ENCODE data around the gene BACH2.
"Not testable (repeated sequence)": the region's sequence is repeated elsewhere in the genome, so short reads cannot be mapped to it uniquely, and the experiment has no call there.

Gene BACH2

DNA sequence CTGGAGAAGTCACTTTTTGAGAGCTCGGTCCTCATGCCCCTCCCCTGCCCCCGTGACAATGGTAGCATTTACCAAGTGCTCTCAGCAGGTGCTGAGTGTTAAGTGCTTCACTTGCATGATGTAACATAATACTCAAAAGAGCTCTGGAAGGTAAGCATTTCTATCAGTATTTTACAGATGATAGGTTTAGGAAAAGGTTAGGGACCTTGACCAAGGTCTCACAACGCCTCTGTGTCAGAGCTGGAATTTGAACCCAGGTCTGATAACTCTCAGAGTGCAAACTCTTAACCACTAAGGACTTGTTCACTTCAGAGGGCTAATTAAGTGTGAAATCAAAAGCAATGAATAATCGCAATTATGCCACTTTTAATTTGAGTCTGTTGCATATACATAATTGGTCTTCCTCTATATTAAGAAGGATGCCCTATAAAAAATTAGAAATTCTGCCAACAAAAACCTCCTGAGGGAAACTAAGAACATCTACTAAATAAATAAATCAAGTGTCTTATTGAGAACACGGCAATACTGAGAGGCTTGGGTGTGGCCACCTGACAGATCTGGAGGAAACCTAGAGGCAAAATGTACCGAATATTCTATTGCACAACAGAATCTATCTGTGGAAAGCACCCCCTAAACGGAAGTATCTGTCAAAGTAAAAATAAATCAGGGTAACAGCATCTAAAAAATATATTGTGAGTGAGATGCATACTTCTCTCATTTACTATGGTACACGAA lies 109.8 kb downstream of the BACH2 start:
- DNase-seq (ENCODE audit: low read depth in 2 of 3, low spot score in 2 of 3), result no peak

DNA sequence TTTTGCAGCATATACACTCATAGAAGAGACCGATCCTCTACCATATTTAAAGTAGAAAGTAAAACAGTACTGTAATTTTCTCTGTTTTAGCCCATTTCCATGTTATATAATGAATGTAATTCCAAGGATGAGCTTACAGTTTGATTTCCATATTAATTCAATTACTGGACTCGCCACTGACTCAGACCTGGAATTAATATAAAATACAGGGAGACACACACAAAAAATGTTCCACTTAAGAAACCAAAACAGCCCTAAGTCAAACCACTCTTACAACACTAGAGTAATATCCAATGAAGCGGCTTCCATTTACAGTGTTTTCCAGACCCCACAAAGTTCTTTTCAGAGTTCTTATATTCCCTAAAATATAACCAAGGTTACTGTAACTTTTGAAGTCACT lies 110.6 kb downstream of the BACH2 start:
- DNase-seq (ENCODE audit: low read depth in 2 of 3, low spot score in 2 of 3), result no peak

DNA sequence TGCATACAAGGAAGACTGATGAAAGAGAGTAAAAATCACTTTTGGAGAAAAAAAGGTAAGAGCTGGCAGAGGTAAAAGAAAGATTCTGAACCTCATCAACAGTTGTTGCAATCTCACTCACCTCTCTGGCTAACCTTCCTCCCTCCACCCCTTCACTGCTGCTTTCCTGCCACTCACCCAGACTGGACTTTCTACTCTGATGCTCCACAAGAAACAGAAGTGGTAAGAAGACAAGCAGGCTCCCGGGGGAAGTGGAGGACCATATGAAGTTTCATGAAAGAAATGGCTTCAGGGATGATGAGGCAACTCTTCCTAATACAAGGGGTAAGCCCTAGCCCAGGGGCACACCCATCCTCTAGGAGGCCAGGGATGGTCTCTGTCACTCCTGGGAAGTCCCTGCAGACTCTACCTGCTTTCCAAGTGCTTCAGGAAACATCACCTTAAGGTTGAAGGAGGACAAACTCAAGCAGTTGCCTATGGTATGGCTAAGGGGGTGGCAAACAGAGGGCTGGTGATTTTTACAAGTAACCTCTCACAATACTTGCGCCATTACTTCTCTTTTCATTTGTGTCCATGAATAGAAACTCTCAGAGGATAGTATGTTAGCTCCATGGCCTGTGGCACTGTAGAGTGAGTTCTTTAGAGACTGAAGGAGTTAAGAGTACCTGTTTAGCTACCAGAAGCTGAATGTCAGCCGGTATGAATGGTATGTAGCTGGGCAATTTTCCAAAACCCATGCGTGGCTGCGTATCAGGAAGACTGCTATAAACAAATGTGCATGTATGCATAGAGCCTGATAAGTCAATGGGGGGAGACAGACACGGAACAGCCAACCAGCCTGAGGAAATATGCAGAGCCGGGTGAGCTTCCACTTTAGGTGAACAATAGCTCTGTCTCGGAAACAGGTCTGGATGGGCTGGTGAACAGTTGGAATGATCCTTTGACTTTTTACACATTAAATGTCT lies 112.0 kb downstream of the BACH2 start:
- no peak for DNase-seq (ENCODE audit: low read depth in 2 of 3, low spot score in 2 of 3)

DNA sequence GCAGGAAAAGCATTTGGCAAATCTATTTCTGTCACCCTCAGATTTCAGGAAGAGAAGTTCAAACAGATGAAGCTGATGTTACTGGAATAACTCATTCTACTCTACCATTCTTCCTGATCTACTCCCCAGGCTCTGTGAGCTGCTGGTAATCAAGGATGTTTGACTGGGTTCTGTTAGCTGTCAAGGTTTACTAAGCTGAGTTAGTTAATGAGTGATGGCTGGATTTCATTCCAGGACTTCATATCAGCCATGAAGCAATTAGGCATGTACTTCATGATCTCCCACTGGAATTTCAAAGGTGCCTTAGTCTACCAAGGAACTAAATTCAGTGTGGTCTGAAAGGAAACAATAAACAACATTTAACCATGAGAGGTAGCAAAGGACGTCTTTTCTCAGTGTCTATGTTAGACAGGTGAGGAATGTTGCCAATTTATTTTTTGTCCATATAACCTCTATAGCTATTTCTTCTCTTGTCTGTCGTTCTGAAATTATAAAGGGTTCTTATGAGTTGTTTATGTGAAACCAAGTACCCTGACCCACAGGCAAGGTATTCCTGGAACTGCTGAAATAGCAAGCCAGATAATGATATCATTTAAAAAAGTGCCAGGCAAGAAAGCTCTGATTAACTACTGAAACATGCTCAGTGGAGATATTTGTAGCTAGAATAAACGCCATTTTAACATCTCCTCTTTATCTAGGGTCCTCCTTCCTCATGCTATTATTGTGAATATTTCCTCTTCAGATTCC lies 112.9 kb downstream of the BACH2 start:
- no peak for DNase-seq (ENCODE audit: low read depth in 2 of 3, low spot score in 2 of 3)

DNA sequence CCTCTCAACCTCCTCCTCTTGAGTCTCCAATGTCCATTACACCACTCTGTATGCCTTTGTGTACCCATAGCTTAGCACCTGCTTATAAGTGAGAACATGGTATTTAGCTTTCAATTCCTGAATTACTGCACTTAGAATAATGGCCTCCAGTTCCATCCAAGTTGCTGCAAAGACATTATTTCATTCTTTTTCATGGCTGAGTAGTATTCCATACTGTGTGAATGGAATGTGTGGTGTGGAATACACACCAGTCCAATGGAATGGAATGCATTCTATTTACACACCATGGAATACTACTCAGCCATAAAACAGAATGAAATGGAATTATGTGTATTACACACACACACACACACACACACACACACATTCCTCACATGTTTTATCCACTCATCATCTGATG lies 116.1 kb downstream of the BACH2 start:
- DNase-seq (ENCODE audit: low read depth in 2 of 3, low spot score in 2 of 3), result no peak

DNA sequence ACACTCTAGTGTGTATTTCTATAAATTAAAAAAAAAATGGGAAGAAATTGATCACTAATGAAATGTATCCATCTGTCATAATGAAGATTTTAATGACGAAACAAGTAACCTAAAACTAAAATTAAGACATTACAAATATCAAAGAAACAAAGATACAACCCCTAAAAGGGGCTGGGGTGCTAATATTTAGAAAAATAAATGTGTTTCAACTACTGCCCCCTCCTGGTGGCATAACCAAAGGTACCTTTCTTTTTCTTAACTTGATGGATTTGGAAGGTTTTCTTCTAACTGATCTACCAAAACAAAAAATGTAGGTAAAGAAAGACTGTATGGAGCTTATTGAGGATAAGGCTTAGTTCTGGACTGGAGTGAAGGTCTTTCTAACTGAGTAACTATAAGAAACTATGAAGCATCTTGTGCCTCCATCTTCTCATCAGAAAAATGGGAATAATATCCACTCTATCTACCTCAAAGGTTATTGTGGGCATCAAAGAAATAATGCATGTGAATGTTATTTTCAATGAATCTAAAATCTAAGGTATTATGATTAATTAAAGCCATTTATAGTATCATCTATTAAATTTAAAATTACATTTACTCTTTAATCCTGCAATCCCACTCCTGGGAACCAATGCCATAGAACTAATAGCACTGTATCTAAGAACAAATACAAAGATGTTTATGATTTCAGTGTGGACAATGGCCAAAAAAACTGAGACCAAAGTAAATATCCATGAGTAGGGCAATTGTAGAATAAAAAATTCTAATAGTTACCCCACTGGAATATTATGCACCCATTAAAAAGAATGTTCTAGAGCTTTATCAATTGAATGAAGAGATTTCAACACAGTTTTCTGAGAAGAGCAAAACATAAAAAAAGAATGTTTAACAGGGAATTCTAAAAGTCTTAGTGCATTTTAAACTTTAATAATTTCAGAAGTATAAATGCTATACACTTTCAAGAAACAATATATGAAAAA lies 117.2 kb downstream of the BACH2 start:
- no peak for DNase-seq (ENCODE audit: low read depth in 2 of 3, low spot score in 2 of 3)

DNA sequence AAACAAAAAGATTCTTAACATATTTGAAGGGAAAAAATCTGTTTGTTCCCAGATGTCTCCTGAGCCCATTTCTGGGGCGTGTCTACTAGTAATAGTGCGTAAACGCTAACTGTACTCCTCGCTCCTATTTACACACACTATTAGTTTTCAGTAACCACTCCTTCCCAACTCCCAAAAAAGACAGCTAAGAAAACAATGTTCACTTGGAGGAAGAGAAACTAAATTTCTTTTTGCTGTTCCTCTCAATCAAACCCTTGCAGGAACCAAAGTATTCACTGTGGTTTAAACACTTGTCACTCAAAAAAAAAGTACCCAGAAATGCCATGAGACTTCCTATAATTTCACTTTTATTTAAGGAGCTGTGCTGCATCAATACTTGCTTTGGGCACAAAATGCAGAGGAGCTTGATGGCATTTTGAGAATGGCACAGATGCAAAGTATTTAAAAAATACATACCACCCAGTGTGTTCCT lies 118.2 kb downstream of the BACH2 start:
- DNase-seq (ENCODE audit: low read depth in 2 of 3, low spot score in 2 of 3), result no peak

DNA sequence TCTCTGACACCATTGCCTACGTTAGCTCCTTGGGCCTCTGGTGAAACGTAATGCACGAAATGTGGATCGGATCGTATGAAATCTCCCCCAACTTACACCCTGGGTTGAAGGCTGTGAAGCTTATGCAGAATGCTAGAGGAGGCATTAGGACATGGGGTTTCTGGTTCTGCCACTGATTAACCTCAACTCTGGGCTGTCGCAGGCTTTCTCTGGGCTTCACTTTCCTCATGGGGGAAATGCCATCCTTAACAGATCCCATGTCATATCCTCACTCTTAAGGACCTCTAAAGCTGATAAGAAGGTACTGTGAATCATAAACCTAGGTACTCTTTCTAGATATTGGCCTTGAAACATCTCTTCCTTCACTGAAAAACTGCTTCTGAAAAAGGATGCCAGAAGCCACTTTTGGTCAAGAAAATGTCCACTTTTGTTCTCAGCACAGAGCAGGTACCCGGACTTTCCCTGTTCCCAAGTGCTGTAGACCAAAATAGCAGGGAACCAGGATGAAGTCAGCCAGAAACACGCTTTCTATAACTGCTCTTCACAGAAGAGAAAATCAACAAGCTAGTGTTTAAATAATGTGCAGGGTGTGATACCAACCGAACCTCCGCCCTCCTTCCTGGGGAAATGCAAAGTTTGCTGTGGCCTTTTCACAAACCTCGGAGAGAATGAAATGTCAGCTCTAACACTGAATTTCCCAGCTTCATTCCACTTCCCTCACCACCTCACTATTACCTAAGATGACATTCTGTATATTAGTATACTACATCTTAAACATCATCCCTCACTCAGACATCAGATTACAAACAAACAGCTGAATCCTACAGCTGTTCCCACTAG lies 118.9 kb downstream of the BACH2 start:
- no peak for DNase-seq (ENCODE audit: low read depth in 2 of 3, low spot score in 2 of 3)

DNA sequence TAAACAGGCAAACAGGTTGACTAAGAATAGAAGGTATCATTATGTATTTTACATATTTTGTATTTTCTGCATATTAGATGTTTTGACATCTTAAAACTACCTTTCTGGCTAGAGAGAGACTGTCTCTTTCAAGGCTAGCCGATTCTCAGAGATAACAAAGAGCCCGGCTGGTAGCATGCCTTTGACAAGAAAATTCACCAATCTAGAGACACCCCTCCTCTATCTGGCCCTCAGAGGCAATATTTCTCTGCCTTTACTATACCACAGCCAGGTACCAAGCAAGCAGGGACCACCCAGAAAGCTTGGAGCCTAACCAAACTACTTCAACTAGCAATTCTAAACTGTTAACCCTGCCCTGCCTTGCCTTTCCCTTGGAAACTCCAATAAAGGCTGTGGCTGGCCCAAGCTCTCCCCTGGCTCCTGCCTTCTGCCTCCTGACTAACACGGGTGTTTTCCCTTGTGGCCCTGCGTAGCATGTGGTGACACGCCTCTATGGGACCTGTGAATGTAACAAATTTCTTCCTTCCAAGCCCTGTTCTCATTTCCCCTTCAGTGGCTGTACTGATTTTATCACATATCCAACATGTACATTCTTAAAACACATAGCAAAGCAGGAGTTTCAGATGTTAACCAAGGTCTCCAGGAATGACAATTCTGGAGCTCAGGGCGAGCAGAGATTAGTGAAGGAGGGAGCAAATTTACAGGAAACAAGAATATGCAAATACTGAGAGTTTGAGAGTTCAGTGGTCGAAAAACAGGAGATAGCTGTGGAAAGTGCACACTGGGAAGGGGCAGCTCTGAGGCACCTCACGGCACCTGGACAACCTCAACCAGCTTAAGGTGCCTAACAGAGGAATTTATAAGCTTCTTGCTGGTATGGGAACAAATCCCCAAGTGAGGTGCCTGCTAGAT lies 120.8 kb downstream of the BACH2 start:
- peak in 2 of 3 experiments; percentile 40 to 46 for DNase-seq (ENCODE audit: low read depth in 2 of 3, low spot score in 2 of 3)

DNA sequence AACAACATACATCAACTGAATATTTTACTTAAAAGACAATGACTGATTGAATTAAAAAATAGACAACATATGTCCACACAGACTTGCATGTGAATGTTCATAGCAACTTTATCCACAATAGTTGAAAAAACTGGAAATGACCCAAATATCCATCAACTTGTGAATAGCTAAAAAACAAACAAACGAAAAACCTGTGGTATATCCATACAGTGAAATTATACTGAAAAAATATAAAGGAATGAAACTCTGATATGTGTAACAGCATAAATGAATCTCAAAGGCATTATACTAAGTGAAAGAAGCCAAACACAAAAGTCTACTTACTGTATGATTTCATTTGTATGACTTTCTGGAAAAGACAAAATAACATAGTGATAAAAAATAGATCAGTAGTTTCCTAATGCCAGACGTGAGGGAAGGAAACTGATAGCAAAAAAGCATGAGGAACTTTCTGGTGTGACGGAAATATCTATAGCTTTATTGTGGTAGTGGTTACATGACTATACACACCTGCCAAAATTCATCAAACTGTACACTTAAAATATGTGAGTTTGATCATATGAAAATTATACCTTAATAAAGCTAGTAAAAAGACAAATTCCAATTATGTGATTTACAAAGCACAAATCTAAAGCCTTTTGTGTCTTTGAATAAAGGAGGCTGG lies 123.2 kb downstream of the BACH2 start:
- DNase-seq (ENCODE audit: low read depth in 2 of 3, low spot score in 2 of 3), result no peak

DNA sequence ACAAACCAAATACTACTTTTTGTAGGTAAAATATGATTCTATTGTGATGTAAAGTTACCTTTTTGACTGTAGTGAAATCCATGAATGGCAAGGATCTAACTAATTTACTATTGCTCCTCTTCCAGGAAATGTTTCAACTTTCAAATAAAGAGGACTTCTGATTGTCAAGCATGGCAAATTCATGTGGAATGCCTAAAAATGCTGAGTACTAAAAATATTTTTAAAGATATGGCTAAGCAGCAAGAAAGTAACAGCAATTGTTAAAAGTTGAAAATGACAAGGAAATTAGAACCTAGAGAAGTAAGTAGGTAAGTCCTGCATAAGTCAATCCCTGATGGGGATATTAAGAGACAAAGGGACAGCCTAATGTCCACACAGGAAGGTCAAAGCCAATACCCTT lies 126.0 kb downstream of the BACH2 start:
- DNase-seq (ENCODE audit: low read depth in 2 of 3, low spot score in 2 of 3), result no peak

DNA sequence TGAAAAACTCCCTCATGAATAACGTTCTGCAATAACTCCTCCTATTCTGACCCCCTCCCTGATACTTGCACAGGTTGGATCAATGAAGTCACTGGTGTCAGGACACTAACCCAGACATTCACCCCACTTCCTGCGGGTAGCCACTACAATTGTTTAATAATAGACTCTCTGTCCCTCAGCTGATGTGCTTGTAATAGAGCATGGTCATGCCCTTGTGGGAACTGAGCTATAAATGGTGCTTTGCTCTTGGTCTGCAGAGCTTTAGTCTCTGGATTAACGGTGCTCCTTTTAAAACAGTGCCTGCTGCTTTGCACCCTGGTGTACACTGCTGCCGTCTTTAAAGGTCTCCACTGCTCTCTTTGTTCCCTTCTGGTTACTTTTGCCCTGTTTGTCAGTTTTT lies 127.3 kb downstream of the BACH2 start:
- no peak for DNase-seq (ENCODE audit: low read depth in 2 of 3, low spot score in 2 of 3)

DNA sequence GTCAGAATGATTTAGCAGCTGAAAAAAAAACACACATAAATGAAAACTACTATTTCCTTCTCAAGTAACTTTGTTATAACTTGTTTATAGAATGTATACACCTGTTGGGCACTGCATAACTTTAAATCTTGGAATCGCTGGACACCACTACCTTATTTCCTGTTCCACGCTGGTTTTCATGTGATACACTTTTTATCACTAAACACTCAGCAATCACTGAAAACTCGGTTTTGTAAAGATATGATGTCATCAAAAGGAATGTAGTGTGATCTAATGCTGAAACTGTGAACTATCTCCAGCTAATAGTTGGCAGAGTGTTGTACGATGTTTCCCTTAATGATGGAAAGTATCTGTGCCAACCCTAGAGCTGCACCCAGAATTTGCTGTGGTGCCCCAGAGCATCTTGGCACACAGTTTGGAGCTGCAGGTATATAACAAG lies 127.9 kb downstream of the BACH2 start:
- no peak for DNase-seq (ENCODE audit: low read depth in 2 of 3, low spot score in 2 of 3)

DNA sequence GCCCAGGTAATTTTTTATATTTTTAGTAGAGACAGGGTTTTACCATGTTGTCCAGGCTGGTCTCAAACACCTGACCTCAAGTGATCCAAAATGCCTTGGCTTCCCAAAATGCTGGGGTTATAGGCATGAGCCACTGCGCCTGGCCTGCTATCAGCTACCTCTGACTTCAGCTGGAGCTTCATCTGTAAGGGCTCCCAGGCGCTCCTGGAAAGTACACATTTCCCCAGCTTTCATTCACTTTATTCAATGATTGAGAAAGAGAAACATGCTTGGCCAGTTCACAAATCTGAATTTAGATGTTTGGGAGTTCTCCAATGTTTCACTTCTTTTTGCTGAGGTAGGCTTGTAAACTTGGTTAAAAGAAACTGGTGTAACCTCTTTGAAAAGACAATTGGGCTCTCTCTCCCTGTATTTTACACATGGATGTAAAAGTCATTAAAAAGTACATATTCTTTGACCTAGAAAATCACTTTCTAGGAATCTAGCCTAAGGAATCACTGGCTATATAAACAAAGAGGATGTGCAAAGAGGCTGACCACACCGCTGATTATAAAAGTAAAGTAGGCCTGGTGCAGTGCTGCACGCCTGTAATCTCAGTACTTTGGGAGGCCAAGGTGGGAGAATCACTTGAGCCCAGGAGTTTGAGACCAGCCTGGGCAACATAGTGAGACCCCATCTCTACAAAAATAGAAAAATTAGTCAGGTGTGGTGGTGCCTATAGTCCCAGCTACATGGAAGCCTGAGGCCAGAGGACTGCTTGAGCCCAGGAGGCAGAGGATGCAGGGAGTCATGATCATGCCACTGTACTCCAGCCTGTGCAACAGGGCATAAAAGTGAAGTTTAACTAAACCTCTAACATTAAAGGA lies 128.9 kb downstream of the BACH2 start:
- DNase-seq (ENCODE audit: low read depth in 2 of 3, low spot score in 2 of 3), result no peak

DNA sequence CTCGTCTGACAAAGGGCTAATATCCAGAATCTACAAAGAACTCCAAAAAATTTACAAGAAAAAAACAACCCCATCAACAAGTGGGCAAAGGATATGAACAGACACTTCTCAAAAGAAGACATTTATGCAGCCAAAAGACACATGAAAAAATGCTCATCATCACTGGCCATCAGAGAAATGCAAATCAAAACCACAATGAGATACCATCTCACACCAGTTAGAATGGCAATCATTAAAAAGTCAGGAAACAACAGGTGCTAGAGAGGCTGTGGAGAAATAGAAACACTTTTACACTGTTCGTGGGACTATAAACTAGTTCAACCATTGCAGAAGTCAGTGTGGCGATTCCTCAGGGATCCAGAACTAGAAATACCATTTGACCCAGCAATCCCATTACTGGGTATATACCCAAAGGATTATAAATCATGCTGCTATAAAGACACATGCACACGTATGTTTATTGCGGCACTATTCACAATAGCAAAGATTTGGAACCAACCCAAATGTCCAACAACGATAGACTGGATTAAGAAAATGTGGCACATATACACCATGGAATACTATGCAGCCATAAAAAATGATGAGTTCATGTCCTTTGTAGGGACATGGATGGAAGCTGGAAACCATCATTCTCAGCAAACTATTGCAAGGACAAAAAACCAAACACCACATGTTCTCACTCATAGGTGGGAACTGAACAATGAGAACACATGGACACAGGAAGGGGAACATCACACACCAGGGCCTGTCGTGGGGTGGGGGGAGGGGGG lies 130.3 kb downstream of the BACH2 start:
- not testable (repeated sequence) for DNase-seq (ENCODE audit: low read depth in 2 of 3, low spot score in 2 of 3)
